ENCODE data around the gene MYZAP.

The MYZAP gene

DNA sequence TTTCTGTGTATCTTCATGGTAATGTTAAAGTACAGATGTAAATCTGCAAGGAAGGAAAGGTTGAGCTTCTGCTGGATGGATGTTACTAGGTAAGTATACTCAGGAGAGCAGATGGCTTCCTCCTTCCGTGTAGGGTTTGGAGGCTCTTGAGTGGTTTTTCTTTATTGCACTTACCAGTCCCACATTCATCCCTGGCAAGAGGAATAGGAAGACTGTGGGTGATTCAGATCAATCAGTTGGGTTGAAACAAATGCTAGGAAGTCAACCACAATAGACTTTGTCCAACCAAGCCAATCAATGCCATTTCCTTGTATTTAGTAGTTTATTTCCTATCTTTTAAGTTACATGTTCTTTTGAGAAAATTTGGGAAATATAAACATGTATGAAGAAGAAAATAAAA is 26.6 kb downstream of the MYZAP start:
- DNase-seq (ENCODE audit: low read depth in 1 of 2, low spot score in 1 of 2), result no peak
- Histone ChIP-seq H3K4me3 (replicated peaks; ENCODE audit: insufficient read depth, low read length) (no peak overlapping the region), H3K27ac (replicated peaks) (no peak overlapping the region), H3K27me3 (ENCODE audit: insufficient read depth, poor library complexity, severe bottlenecking) (peaks cover 6% of the 10 kb centered on the region)
- TF ChIP-seq GABPA (IDR thresholded peaks at IDR 0.05; ENCODE audit: low read depth) (no peak), POLR2AphosphoS5 (IDR thresholded peaks at IDR 0.05; ENCODE audit: low read depth) (no peak), SPI1 (IDR thresholded peaks at IDR 0.05; ENCODE audit: borderline replicate concordance, low read depth) (no peak)
- TF ChIP-seq, protein P1, sequence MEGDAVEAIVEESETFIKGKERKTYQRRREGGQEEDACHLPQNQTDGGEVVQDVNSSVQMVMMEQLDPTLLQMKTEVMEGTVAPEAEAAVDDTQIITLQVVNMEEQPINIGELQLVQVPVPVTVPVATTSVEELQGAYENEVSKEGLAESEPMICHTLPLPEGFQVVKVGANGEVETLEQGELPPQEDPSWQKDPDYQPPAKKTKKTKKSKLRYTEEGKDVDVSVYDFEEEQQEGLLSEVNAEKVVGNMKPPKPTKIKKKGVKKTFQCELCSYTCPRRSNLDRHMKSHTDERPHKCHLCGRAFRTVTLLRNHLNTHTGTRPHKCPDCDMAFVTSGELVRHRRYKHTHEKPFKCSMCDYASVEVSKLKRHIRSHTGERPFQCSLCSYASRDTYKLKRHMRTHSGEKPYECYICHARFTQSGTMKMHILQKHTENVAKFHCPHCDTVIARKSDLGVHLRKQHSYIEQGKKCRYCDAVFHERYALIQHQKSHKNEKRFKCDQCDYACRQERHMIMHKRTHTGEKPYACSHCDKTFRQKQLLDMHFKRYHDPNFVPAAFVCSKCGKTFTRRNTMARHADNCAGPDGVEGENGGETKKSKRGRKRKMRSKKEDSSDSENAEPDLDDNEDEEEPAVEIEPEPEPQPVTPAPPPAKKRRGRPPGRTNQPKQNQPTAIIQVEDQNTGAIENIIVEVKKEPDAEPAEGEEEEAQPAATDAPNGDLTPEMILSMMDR (IDR thresholded peaks at IDR 0.05; ENCODE audit: insufficient read depth, low read length), result no peak
- TF ChIP-seq, protein P2, sequence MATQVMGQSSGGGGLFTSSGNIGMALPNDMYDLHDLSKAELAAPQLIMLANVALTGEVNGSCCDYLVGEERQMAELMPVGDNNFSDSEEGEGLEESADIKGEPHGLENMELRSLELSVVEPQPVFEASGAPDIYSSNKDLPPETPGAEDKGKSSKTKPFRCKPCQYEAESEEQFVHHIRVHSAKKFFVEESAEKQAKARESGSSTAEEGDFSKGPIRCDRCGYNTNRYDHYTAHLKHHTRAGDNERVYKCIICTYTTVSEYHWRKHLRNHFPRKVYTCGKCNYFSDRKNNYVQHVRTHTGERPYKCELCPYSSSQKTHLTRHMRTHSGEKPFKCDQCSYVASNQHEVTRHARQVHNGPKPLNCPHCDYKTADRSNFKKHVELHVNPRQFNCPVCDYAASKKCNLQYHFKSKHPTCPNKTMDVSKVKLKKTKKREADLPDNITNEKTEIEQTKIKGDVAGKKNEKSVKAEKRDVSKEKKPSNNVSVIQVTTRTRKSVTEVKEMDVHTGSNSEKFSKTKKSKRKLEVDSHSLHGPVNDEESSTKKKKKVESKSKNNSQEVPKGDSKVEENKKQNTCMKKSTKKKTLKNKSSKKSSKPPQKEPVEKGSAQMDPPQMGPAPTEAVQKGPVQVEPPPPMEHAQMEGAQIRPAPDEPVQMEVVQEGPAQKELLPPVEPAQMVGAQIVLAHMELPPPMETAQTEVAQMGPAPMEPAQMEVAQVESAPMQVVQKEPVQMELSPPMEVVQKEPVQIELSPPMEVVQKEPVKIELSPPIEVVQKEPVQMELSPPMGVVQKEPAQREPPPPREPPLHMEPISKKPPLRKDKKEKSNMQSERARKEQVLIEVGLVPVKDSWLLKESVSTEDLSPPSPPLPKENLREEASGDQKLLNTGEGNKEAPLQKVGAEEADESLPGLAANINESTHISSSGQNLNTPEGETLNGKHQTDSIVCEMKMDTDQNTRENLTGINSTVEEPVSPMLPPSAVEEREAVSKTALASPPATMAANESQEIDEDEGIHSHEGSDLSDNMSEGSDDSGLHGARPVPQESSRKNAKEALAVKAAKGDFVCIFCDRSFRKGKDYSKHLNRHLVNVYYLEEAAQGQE (IDR thresholded peaks at IDR 0.05; ENCODE audit: insufficient replicate concordance, low read depth), result no peak

DNA sequence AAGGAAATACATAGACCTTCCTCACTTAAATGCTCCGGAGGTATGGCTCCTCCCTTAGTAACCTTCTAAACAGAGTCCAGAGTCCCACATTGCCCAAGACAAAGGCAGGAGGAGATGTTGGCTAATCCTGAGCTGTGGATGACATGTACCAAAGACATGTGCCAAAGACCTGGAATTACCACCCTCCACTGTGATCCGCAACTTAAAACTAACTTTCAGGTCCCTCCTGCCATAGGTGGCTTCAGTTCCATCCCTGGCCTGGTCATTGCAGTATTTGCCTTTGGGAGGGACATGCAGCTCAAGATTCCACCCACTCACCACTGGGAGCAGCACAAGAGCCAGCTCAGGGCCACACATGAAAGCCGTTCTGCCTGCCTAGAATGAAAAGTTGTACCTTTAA is 28.0 kb downstream of the MYZAP start:
- Histone ChIP-seq H3K4me3 (replicated peaks; ENCODE audit: insufficient read depth, low read length) (no peak overlapping the region), H3K27ac (replicated peaks) (no peak overlapping the region), H3K27me3 (ENCODE audit: insufficient read depth, poor library complexity, severe bottlenecking) (peaks cover 6% of the 10 kb centered on the region)
- no peak for DNase-seq (ENCODE audit: low read depth in 1 of 2, low spot score in 1 of 2)
- TF ChIP-seq, protein P1 (IDR thresholded peaks at IDR 0.05; ENCODE audit: insufficient read depth, low read length), result no peak
- TF ChIP-seq GABPA (IDR thresholded peaks at IDR 0.05; ENCODE audit: low read depth), result no peak
- no peak for TF ChIP-seq SPI1 (IDR thresholded peaks at IDR 0.05; ENCODE audit: borderline replicate concordance, low read depth)
- TF ChIP-seq POLR2AphosphoS5 (IDR thresholded peaks at IDR 0.05; ENCODE audit: low read depth), result no peak
- TF ChIP-seq, protein P2 (IDR thresholded peaks at IDR 0.05; ENCODE audit: insufficient replicate concordance, low read depth), result no peak

DNA sequence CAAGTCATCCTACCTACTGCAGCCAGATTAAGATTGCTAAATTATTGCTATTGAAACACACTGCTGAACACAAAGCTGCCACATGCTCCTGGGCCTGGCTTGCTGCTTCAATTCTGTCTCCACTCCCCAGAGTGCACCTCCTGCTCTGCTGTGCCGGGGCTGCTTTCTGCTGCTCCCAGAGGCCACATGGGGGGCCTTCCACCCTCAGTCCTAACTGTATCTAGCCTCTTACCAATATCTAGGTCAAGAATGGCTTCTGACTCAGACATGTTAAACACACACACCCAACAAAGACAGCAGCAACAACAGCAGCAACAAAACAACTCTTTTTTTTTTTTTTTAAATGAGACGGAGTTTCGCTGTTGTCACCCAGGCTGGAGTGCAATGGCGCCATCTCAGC is 33.0 kb downstream of the MYZAP start:
- Histone ChIP-seq H3K27me3 (ENCODE audit: insufficient read depth, poor library complexity, severe bottlenecking) (peaks cover 6% of the 10 kb centered on the region), H3K27ac (replicated peaks) (no peak overlapping the region), H3K4me3 (replicated peaks; ENCODE audit: insufficient read depth, low read length) (no peak overlapping the region)
- DNase-seq (ENCODE audit: low read depth in 1 of 2, low spot score in 1 of 2), result no peak
- TF ChIP-seq, protein P1 (IDR thresholded peaks at IDR 0.05; ENCODE audit: insufficient read depth, low read length), result no peak

DNA sequence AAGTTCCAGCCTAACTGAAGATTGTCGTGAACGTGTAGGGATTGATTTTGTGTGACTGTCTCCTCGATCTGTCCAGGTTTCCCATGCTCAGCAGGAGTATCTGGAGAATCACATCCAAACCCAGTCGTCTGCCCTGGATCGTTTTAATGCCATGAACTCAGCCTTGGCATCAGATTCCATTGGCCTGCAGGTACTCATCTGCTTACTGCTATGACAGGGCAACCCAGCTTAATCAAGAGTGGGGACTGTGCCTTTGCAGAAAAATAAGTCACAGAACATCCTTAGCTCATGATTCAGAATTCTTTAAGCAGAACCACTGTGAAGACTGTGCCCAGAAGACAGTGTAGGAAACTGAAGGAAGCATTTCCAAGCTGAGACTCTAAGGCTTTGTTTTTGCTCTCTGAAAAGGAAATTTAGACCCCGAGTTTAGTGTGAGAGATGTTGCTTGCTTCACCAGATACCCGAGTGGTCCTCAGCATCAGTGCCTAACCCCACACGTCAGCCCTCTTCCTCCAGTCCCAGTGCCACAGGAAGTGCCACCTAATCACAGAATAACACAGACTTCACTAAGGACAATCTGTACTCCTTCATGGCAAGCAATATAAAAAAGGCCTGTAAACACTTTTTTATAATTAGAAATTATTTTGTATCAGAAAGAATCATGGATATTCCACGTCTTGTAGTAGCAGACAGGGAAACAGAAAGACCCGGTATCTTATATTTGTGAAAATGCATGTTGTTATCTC is 34.2 kb downstream of the MYZAP start:
- TF ChIP-seq, protein P2 (IDR thresholded peaks at IDR 0.05; ENCODE audit: insufficient replicate concordance, low read depth), result no peak
- TF ChIP-seq POLR2AphosphoS5 (IDR thresholded peaks at IDR 0.05; ENCODE audit: low read depth) (no peak), GABPA (IDR thresholded peaks at IDR 0.05; ENCODE audit: low read depth) (no peak), SPI1 (IDR thresholded peaks at IDR 0.05; ENCODE audit: borderline replicate concordance, low read depth) (no peak)
- TF ChIP-seq, protein P1 (IDR thresholded peaks at IDR 0.05; ENCODE audit: insufficient read depth, low read length), result no peak
- Histone ChIP-seq H3K27me3 (ENCODE audit: insufficient read depth, poor library complexity, severe bottlenecking) (peaks cover 6% of the 10 kb centered on the region), H3K27ac (replicated peaks) (no peak overlapping the region), H3K4me3 (replicated peaks; ENCODE audit: insufficient read depth, low read length) (no peak overlapping the region)
- DNase-seq (ENCODE audit: low read depth in 1 of 2, low spot score in 1 of 2), result no peak

Data from HL-60 (cell line).